ENCODE measurements around the gene GDPGP1.

The GDPGP1 gene

DNA sequence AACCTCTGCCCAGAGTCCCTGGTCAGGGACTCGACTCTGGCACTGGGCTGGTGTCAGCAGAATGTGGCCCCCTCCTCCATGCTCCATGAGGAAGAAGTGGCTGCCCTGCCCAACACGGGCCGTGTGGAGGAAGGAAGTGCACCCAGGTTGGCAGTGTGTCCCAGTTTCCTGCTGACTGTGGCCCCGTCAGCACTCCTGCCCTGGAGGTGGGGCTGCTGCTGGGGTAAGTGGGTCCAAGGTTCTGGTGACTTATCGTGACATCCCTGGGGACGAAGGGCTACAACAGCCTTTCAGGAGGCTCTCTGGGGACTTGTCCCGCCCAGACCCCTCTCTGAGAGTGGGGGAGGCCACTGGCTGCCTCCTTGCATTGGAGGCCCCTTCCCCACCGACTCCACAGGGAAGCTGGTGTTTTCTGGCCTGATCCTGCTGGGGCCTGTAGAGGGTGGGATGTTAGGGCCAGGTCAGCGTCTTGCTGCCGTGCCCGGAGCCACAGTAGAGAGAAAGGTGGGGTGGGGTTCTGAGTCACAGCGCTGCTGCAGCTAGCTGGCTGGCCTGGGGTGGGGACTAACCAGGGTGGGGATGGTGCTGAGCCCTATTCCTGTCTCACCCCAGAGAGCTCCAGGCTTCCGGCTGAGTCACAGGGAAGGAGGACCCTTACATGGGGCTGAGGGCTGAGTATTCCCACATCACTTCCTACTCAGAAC, 22.4 kb upstream of the GDPGP1 start:
- Histone ChIP-seq H3K36me3 (ENCODE audit: insufficient read depth) (no peaks in the 10 kb centered on the region), H3K9ac (no peak overlapping the region), H3K27ac (no peak overlapping the region), H3K27me3 (ENCODE audit: insufficient read depth, low read depth) (no peaks in the 10 kb centered on the region), H2AFZ (ENCODE audit: low read depth) (no peak overlapping the region), H3K4me2 (no peak overlapping the region), H3K79me2 (ENCODE audit: insufficient read depth, low read depth) (no peaks in the 10 kb centered on the region), H4K20me1 (ENCODE audit: insufficient read depth) (no peaks in the 10 kb centered on the region), H3K4me3 (IDR thresholded peaks at IDR 0.05; ENCODE audit: insufficient read depth, low read depth, low read length) (no peak overlapping the region), H3K4me1 (ENCODE audit: low read depth, poor library complexity, severe bottlenecking) (peaks cover 15% of the 10 kb centered on the region)
- TF ChIP-seq, protein P1, sequence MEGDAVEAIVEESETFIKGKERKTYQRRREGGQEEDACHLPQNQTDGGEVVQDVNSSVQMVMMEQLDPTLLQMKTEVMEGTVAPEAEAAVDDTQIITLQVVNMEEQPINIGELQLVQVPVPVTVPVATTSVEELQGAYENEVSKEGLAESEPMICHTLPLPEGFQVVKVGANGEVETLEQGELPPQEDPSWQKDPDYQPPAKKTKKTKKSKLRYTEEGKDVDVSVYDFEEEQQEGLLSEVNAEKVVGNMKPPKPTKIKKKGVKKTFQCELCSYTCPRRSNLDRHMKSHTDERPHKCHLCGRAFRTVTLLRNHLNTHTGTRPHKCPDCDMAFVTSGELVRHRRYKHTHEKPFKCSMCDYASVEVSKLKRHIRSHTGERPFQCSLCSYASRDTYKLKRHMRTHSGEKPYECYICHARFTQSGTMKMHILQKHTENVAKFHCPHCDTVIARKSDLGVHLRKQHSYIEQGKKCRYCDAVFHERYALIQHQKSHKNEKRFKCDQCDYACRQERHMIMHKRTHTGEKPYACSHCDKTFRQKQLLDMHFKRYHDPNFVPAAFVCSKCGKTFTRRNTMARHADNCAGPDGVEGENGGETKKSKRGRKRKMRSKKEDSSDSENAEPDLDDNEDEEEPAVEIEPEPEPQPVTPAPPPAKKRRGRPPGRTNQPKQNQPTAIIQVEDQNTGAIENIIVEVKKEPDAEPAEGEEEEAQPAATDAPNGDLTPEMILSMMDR (conservative IDR thresholded peaks at IDR 0.05; ENCODE audit: low read depth, low read length), result no peak

DNA sequence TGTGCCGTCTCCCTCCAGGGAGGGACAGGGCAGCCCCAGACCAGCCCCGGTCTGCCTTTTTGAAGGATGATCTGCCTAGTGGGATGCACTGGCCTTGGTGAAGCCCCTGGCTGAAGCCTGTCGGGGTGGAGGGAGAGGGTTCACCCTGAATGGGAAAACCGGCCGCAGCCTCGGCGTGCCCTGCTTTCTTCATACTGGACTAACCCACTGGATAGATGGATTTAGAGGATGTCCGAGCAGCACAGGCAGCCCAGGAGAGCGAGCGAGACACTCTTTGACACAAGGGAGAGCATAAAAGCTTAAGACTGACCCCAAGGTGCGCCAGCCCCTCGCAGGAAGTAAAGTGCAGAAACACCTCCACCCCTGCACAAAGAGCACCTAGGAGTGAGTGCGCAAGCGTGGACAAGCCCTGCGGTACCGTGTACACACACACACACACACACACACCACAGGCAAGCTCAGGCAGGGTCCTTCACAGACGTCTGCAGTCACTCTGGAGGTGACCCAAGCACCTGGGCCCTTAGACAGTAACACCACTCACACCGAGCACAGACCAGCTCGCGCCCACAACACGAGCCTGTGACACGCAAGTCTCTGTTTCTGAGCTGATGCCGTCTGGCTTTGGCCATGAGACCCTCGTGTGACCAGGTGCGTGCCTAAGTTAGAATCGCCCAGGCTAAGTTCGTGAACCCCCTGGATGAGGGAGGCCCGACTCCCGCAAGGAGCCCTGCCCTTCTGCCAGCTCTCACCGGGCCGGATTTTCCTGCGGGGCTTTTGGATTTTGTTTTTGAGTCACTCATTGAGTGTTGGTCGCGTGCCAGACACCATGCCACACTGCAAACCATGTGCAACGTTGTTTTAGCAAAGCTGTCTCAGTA, 21.5 kb upstream of the GDPGP1 start:
- Histone ChIP-seq H3K36me3 (ENCODE audit: insufficient read depth) (no peaks in the 10 kb centered on the region), H4K20me1 (ENCODE audit: insufficient read depth) (no peaks in the 10 kb centered on the region), H3K27me3 (ENCODE audit: insufficient read depth, low read depth) (no peaks in the 10 kb centered on the region), H3K9ac (no peak overlapping the region), H3K4me3 (IDR thresholded peaks at IDR 0.05; ENCODE audit: insufficient read depth, low read depth, low read length) (no peak overlapping the region), H3K4me1 (ENCODE audit: low read depth, poor library complexity, severe bottlenecking) (peaks cover 12% of the 10 kb centered on the region), H3K4me2 (no peak overlapping the region), H3K79me2 (ENCODE audit: insufficient read depth, low read depth) (no peaks in the 10 kb centered on the region), H2AFZ (ENCODE audit: low read depth) (no peak overlapping the region), H3K27ac (no peak overlapping the region)
- TF ChIP-seq, protein P1 (conservative IDR thresholded peaks at IDR 0.05; ENCODE audit: low read depth, low read length), result no peak

DNA sequence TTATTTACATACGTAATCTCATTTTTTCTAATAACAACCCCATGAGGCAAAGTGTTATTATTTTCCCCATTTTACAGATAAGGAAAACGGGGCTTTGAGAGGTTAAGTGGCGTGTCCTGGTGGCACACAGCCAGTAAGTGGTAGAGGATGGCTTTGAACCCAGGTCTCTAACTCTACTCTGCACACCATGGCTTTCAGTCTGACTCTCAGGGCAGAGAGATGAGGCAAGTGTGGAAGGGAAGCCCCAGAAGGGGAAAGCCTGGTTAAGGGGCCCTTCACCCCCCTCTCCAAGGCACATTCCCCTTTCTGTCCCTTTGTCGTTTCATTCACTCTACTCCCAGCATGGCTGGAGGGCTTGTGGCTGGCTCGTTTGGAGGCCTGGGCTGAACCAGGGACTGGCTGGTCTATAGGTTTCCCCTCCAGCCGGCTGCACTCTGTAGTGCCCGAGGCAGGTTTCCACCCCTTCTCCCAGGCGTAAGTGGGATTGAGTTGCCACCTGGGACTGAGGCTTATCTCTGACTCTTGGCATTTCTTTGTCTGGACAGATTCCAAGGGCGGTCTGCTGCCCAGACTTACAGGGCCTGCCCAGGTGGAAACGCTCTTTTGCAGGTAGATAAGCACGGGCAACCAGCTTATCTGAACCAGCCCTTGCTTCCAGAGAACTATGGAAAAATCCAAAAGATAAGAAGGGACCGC, 20.7 kb upstream of the GDPGP1 start:
- Histone ChIP-seq H3K27me3 (ENCODE audit: insufficient read depth, low read depth) (no peaks in the 10 kb centered on the region), H2AFZ (ENCODE audit: low read depth) (no peak overlapping the region), H3K27ac (no peak overlapping the region), H3K4me2 (no peak overlapping the region), H3K9ac (no peak overlapping the region), H3K79me2 (ENCODE audit: insufficient read depth, low read depth) (no peaks in the 10 kb centered on the region), H3K36me3 (ENCODE audit: insufficient read depth) (no peaks in the 10 kb centered on the region), H3K4me3 (IDR thresholded peaks at IDR 0.05; ENCODE audit: insufficient read depth, low read depth, low read length) (no peak overlapping the region), H4K20me1 (ENCODE audit: insufficient read depth) (no peaks in the 10 kb centered on the region), H3K4me1 (ENCODE audit: low read depth, poor library complexity, severe bottlenecking) (peaks cover 7% of the 10 kb centered on the region)
- TF ChIP-seq, protein P1 (conservative IDR thresholded peaks at IDR 0.05; ENCODE audit: low read depth, low read length), result no peak

DNA sequence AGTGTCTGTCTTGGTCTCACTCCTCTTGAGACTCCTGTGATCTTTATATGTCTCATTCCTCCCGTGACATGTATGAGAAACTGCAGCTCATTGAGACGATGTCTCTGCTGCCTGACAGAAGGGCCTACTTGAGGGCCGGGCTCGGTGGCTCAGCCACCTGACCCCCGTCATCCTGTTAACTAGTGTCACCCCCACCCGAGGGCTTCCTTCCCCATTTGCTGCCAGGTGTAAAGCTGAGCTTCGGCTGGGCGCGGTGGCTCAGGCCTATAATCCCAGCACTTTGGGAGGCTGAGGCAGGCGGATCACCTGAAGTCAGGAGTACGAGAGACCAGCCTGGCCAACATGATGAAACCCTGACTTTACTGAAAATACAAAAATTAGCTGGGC, 20.2 kb upstream of the GDPGP1 start:
- H3K9ac ChIP-seq, result no peak overlapping the region

More for the DNA sequence above, 20.2 kb upstream of the GDPGP1 start:
- Histone ChIP-seq H2AFZ (ENCODE audit: low read depth) (no peak overlapping the region), H3K36me3 (ENCODE audit: insufficient read depth) (no peaks in the 10 kb centered on the region), H3K27ac (no peak overlapping the region), H3K4me1 (ENCODE audit: low read depth, poor library complexity, severe bottlenecking) (peaks cover 7% of the 10 kb centered on the region), H3K4me2 (no peak overlapping the region), H3K79me2 (ENCODE audit: insufficient read depth, low read depth) (no peaks in the 10 kb centered on the region), H3K27me3 (ENCODE audit: insufficient read depth, low read depth) (no peaks in the 10 kb centered on the region), H3K4me3 (IDR thresholded peaks at IDR 0.05; ENCODE audit: insufficient read depth, low read depth, low read length) (no peak overlapping the region), H4K20me1 (ENCODE audit: insufficient read depth) (no peaks in the 10 kb centered on the region)
- TF ChIP-seq, protein P1 (conservative IDR thresholded peaks at IDR 0.05; ENCODE audit: low read depth, low read length), result no peak
